A172 (cell line): ENCODE data around the gene SART3. TPM values are rescaled to one million over a fixed set of nuclear protein-coding genes. Genes with fewer than 3 reads are reported as not detected.
"Not testable (repeated sequence)": the region's sequence is repeated elsewhere in the genome, so short reads cannot be mapped to it uniquely, and the experiment has no call there.

Source experiments
- DNase-seq: peaks from one replicate; pipeline ENCODE4 v3.0.0-alpha.2; 2015; ENCODE audit warnings: low spot score
- total RNA-seq: library from RNA; depleted of rRNA; stranded (reverse); fragments of >200 nt; shearing (Covaris generic); gene quantifications from 2 replicates; pipeline ENCODE4 v1.2.3, GENCODE V29; 2014

The SART3 gene
- total RNA-seq, 1 experiment from 2014 or later, result 86.6 TPM

GRCh38 chr12:108580531-108580930 lies 19.6 kb upstream of the SART3 start:
- no peak for DNase-seq

- DNase-seq, result no peak
Observed at GRCh38 chr12:108578813-108579212, 17.8 kb upstream of the SART3 start.

- no peak for DNase-seq
Observed at GRCh38 chr12:108578264-108578663, 17.3 kb upstream of the SART3 start.

GRCh38 chr12:108577458-108577857 lies 16.5 kb upstream of the SART3 start:
- DNase-seq, result no peak

GRCh38 chr12:108576660-108577234 lies 15.8 kb upstream of the SART3 start:
- no peak for DNase-seq

- DNase-seq, result no peak
Observed at GRCh38 chr12:108575199-108575912, 14.4 kb upstream of the SART3 start.

- DNase-seq, result not testable (repeated sequence)
Observed at GRCh38 chr12:108574276-108574675, 13.3 kb upstream of the SART3 start.

- no peak for DNase-seq
Observed at GRCh38 chr12:108573317-108573716, 12.3 kb upstream of the SART3 start.

GRCh38 chr12:108572166-108572790 lies 11.3 kb upstream of the SART3 start:
- DNase-seq, result peak; percentile 47

- no peak for DNase-seq
Observed at GRCh38 chr12:108571609-108572165, 10.7 kb upstream of the SART3 start.

- DNase-seq, result peak; percentile 18
Observed at GRCh38 chr12:108570743-108571608, 10.0 kb upstream of the SART3 start.

GRCh38 chr12:108568338-108569154 lies 7.6 kb upstream of the SART3 start:
- no peak for DNase-seq

- peak; percentile 19 for DNase-seq
Observed at GRCh38 chr12:108567406-108568337, 6.7 kb upstream of the SART3 start.

- no peak for DNase-seq
Observed at GRCh38 chr12:108566452-108566851, 5.5 kb upstream of the SART3 start.

- peak; percentile 90 for DNase-seq
Observed at GRCh38 chr12:108565976-108566375, 5.0 kb upstream of the SART3 start.

GRCh38 chr12:108565146-108565545 lies 4.2 kb upstream of the SART3 start:
- no peak for DNase-seq

- DNase-seq, result no peak
Observed at GRCh38 chr12:108564724-108565123, 3.8 kb upstream of the SART3 start.

GRCh38 chr12:108563804-108564151 lies 2.8 kb upstream of the SART3 start:
- DNase-seq, result no peak

GRCh38 chr12:108563136-108563803 lies 2.3 kb upstream of the SART3 start:
- peak; percentile 84 for DNase-seq
